ENCODE measurements around the gene MACROD1. TPM values are rescaled to one million over a fixed set of nuclear protein-coding genes. Genes with fewer than 3 reads are reported as not detected.

MACROD1 gene
- total RNA-seq, 1 experiment from 2014 or later = 36.9 TPM

DNA sequence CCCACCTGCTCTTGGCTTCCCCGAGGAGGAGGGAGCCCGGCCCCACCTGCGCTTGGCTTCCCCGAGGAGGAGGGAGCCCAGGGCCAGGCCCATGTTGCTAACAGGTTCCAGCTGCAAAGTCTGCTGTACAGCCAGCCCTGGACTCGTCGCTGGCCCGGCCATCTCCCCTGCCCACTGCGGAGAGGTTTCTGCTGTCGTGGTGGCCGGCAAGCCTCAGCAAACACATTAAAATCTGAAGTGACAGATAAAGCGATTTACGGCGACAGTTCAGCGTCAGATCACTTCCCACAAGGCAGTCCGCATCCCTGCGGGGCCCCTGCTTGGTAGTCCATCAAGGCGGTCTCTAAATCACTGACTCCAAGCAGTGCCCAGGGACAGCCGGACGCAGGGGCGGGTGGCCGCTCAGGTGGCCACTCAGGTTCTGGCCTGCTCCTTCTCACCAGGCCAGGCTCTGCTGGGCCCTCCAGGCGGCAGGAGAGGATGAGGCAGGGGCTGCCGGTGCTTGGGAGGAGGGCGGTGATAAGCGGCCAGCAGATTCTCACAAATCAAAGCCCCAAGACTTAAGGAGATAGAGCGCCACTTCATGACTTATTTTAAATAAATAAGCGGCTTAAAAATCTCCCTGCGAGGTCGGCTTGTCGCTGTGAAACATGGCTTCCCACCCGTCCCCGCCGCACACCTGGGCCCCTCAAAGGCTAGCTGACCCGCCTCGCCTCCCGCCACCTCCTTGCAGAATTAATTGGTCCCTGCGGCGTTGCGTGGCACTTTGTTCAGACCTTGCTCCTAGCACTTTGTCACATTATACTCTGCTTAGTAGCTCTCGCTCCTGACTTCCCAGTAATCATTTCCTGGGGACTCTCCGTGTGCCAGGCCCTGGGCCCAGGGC, 21.1 kb downstream of the MACROD1 start (continued):
- TF ChIP-seq AFF4 (CRISPR knock-in tag; IDR thresholded peaks at IDR 0.05; ENCODE audit: borderline replicate concordance) = no peak
- no peak for TF ChIP-seq NR2C2 (CRISPR knock-in tag; IDR thresholded peaks at IDR 0.05)
- TF ChIP-seq ZBTB43 (CRISPR knock-in tag; IDR thresholded peaks at IDR 0.05) = no peak
- no peak for TF ChIP-seq ZNF121 (CRISPR knock-in tag; IDR thresholded peaks at IDR 0.05)
- TF ChIP-seq, protein P1, sequence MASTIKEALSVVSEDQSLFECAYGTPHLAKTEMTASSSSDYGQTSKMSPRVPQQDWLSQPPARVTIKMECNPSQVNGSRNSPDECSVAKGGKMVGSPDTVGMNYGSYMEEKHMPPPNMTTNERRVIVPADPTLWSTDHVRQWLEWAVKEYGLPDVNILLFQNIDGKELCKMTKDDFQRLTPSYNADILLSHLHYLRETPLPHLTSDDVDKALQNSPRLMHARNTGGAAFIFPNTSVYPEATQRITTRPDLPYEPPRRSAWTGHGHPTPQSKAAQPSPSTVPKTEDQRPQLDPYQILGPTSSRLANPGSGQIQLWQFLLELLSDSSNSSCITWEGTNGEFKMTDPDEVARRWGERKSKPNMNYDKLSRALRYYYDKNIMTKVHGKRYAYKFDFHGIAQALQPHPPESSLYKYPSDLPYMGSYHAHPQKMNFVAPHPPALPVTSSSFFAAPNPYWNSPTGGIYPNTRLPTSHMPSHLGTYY (CRISPR knock-in tag; IDR thresholded peaks at IDR 0.05) = no peak

GRCh38 chr11:64141081-64141783, 24.7 kb downstream of the MACROD1 start:
- CTCF ChIA-PET = interaction anchor here (0.7 to 1.8 kb wide), 3 partner anchors 12 to 141 kb away, joined by 3 to 5 read pairs (median 3); no protein-coding TSS in a partner anchor
- H3K27me3 Mint-ChIP-seq (ENCODE audit: low read depth) = peaks cover 38% of the 10 kb centered on the region
- no peaks in the 10 kb centered on the region for H3K9me3 Mint-ChIP-seq
- H3K27ac Mint-ChIP-seq = no peak overlapping the region
- peaks cover 4% of the 10 kb centered on the region for H3K4me1 Mint-ChIP-seq
- no peak for ATAC-seq
- no peak for DNase-seq (ENCODE audit: low spot score)
- POLR2A ChIA-PET = no interaction called here
- H3K4me3 Mint-ChIP-seq = no peak overlapping the region
- H3K36me3 Mint-ChIP-seq = no peaks in the 10 kb centered on the region
- TF ChIP-seq, protein P2, sequence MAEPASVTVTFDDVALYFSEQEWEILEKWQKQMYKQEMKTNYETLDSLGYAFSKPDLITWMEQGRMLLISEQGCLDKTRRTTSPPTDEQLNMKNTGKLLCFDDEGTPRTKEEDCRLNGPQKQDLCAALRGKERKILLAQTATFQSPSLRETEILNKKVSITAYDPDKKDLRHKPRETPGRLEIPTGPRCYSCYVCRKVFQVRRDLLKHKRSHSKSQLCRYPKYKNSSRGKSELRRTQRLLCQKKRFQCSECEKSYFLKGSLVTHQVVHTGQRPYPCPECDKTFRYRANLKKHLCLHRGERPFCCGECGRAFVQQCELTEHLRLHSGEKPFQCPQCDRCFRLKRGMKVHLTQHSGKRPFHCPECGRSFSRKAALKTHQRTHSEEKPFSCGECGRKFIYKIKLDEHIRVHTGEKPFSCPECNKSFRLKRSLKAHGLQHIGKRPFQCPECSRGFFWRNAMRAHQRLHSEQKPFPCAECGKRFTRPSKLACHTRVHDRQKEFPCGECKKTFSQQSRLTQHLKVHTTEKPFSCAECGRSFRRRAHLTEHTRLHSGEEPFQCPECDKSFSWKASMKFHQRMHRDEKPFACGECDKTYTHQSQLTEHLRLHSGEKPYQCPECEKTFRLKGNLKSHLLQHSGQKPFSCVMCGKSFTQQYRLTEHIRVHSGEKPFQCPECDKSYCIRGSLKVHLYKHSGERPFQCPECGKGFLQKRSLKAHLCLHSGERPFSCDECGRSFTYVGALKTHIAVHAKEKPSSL (CRISPR knock-in tag; conservative IDR thresholded peaks at IDR 0.05) = no peak
- TF ChIP-seq PREB (CRISPR knock-in tag; IDR thresholded peaks at IDR 0.05; ENCODE audit: borderline replicate concordance) = no peak
- TF ChIP-seq FOXJ3 (CRISPR knock-in tag; IDR thresholded peaks at IDR 0.05; ENCODE audit: borderline replicate concordance) = no peak
- TF ChIP-seq, protein P3, sequence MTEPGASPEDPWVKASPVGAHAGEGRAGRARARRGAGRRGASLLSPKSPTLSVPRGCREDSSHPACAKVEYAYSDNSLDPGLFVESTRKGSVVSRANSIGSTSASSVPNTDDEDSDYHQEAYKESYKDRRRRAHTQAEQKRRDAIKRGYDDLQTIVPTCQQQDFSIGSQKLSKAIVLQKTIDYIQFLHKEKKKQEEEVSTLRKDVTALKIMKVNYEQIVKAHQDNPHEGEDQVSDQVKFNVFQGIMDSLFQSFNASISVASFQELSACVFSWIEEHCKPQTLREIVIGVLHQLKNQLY (CRISPR knock-in tag; IDR thresholded peaks at IDR 0.05) = no peak
- TF ChIP-seq, protein P4, sequence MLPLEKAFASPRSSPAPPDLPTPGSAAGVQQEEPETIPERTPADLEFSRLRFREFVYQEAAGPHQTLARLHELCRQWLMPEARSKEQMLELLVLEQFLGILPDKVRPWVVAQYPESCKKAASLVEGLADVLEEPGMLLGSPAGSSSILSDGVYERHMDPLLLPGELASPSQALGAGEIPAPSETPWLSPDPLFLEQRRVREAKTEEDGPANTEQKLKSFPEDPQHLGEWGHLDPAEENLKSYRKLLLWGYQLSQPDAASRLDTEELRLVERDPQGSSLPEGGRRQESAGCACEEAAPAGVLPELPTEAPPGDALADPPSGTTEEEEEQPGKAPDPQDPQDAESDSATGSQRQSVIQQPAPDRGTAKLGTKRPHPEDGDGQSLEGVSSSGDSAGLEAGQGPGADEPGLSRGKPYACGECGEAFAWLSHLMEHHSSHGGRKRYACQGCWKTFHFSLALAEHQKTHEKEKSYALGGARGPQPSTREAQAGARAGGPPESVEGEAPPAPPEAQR (CRISPR knock-in tag; IDR thresholded peaks at IDR 0.05) = no peak
- no peak for TF ChIP-seq JAZF1 (CRISPR knock-in tag; IDR thresholded peaks at IDR 0.05)
- TF ChIP-seq TCF7 (CRISPR knock-in tag; IDR thresholded peaks at IDR 0.05; ENCODE audit: low read depth) = no peak
- TF ChIP-seq GABPB1 (CRISPR knock-in tag; IDR thresholded peaks at IDR 0.05) = no peak
- TF ChIP-seq, protein P5, sequence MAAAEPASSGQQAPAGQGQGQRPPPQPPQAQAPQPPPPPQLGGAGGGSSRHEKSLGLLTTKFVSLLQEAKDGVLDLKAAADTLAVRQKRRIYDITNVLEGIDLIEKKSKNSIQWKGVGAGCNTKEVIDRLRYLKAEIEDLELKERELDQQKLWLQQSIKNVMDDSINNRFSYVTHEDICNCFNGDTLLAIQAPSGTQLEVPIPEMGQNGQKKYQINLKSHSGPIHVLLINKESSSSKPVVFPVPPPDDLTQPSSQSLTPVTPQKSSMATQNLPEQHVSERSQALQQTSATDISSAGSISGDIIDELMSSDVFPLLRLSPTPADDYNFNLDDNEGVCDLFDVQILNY (CRISPR knock-in tag; IDR thresholded peaks at IDR 0.05) = no peak
- TF ChIP-seq, protein P6, sequence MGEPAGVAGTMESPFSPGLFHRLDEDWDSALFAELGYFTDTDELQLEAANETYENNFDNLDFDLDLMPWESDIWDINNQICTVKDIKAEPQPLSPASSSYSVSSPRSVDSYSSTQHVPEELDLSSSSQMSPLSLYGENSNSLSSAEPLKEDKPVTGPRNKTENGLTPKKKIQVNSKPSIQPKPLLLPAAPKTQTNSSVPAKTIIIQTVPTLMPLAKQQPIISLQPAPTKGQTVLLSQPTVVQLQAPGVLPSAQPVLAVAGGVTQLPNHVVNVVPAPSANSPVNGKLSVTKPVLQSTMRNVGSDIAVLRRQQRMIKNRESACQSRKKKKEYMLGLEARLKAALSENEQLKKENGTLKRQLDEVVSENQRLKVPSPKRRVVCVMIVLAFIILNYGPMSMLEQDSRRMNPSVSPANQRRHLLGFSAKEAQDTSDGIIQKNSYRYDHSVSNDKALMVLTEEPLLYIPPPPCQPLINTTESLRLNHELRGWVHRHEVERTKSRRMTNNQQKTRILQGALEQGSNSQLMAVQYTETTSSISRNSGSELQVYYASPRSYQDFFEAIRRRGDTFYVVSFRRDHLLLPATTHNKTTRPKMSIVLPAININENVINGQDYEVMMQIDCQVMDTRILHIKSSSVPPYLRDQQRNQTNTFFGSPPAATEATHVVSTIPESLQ (CRISPR knock-in tag; IDR thresholded peaks at IDR 0.05) = no peak
- no peak for TF ChIP-seq SP1 (CRISPR knock-in tag; conservative IDR thresholded peaks at IDR 0.05)

Data from WTC11 (cell line).